Endothelial cell (in vitro differentiated cells): ENCODE measurements around the gene THAP10. TPM values are rescaled to one million over a fixed set of nuclear protein-coding genes. Genes with fewer than 3 reads are reported as not detected.
"Not testable (repeated sequence)": the region's sequence is repeated elsewhere in the genome, so short reads cannot be mapped to it uniquely, and the experiment has no call there.

Experiments
- DNase-seq: peaks from one replicate; pipeline ENCODE4 v3.0.0; 2021; ENCODE audit warnings: low spot score
- H3K27ac Mint-ChIP-seq: one replicate; pipeline ENCODE4 v1.8.0; 2021; ENCODE audit warnings: mixed read lengths, inconsistent platforms; ENCODE audit not compliant: unreplicated experiment
- H3K27me3 Mint-ChIP-seq: one replicate; pipeline ENCODE4 v1.8.0; 2021; ENCODE audit warnings: mild to moderate bottlenecking, moderate library complexity, mixed read lengths, inconsistent platforms; ENCODE audit not compliant: unreplicated experiment
- H3K36me3 Mint-ChIP-seq: one replicate; pipeline ENCODE4 v1.8.0; 2021; ENCODE audit warnings: mild to moderate bottlenecking, low read depth, mixed read lengths, inconsistent platforms; ENCODE audit not compliant: unreplicated experiment
- H3K4me1 Mint-ChIP-seq: one replicate; pipeline ENCODE4 v1.8.0; 2021; ENCODE audit warnings: mild to moderate bottlenecking, mixed read lengths, inconsistent platforms; ENCODE audit not compliant: unreplicated experiment
- H3K4me3 Mint-ChIP-seq: one replicate; pipeline ENCODE4 v1.8.0; 2021; ENCODE audit warnings: mild to moderate bottlenecking, mixed read lengths, inconsistent platforms; ENCODE audit not compliant: unreplicated experiment
- H3K9me3 Mint-ChIP-seq: one replicate; pipeline ENCODE4 v1.8.0; 2021; ENCODE audit warnings: mixed read lengths, inconsistent platforms; ENCODE audit not compliant: unreplicated experiment
- CTCF ChIP-seq: fragments of 200-600 bp; sonication (generic); IDR thresholded peaks from one replicate; pipeline ENCODE4 v1.5.0; 2021; ENCODE audit warnings: antibody characterized with exemption; ENCODE audit not compliant: unreplicated experiment
- total RNA-seq: library from RNA; stranded (reverse); fragmentation: NEBNext Ultra II Directional; extraction: Animal tissue kit (Norgen Biotek cat#: 25700); gene quantifications from one replicate; pipeline ENCODE4 v1.2.1, GENCODE V29; 2021; ENCODE audit not compliant: unreplicated experiment

THAP10 gene
- total RNA-seq, 1 donor from 2014 or later = 1.9 TPM

GRCh38 chr15:70931821-70932220 lies 39.6 kb upstream of the THAP10 start:
- Mint-ChIP-seq H3K9me3 (no peaks in the 10 kb centered on the region), H3K4me3 (no peak overlapping the region), H3K36me3 (no peaks in the 10 kb centered on the region), H3K4me1 (no peaks in the 10 kb centered on the region), H3K27me3 (peaks cover 1% of the 10 kb centered on the region), H3K27ac (no peak overlapping the region)
- no peak for TF ChIP-seq CTCF
- no peak for DNase-seq

- H3K4me3 Mint-ChIP-seq, H3K9me3 Mint-ChIP-seq, H3K27me3 Mint-ChIP-seq, H3K27ac Mint-ChIP-seq, DNase-seq, H3K36me3 Mint-ChIP-seq, H3K4me1 Mint-ChIP-seq: not testable (repeated sequence)
These were observed 34.7 kb upstream of the THAP10 start for GRCh38 chr15:70926914-70927313.

GRCh38 chr15:70923311-70924080 lies 31.3 kb upstream of the THAP10 start:
- no peak for TF ChIP-seq CTCF
- no peaks in the 10 kb centered on the region for H3K27me3 Mint-ChIP-seq
- no peak overlapping the region for H3K27ac Mint-ChIP-seq
- no peaks in the 10 kb centered on the region for H3K9me3 Mint-ChIP-seq
- H3K36me3 Mint-ChIP-seq = no peaks in the 10 kb centered on the region
- no peaks in the 10 kb centered on the region for H3K4me1 Mint-ChIP-seq
- DNase-seq = no peak
- no peak overlapping the region for H3K4me3 Mint-ChIP-seq

- TF ChIP-seq CTCF = no peak
- H3K36me3 Mint-ChIP-seq = no peaks in the 10 kb centered on the region
- no peaks in the 10 kb centered on the region for H3K9me3 Mint-ChIP-seq
- H3K4me1 Mint-ChIP-seq = no peaks in the 10 kb centered on the region
- no peaks in the 10 kb centered on the region for H3K27me3 Mint-ChIP-seq
- H3K4me3 Mint-ChIP-seq = no peak overlapping the region
- no peak for DNase-seq
- H3K27ac Mint-ChIP-seq = no peak overlapping the region
These were observed 29.9 kb upstream of the THAP10 start for GRCh38 chr15:70922119-70922518.

GRCh38 chr15:70920981-70921696 lies 28.9 kb upstream of the THAP10 start:
- H3K36me3 Mint-ChIP-seq = no peaks in the 10 kb centered on the region
- no peak for DNase-seq
- no peaks in the 10 kb centered on the region for H3K4me1 Mint-ChIP-seq
- H3K4me3 Mint-ChIP-seq = no peak overlapping the region
- H3K27ac Mint-ChIP-seq = no peak overlapping the region
- H3K27me3 Mint-ChIP-seq = no peaks in the 10 kb centered on the region
- no peak for TF ChIP-seq CTCF
- H3K9me3 Mint-ChIP-seq = no peaks in the 10 kb centered on the region
